WERI-Rb-1 (cell line): ENCODE results near the gene UGT1A8.
"Not testable (repeated sequence)": the region's sequence is repeated elsewhere in the genome, so short reads cannot be mapped to it uniquely, and the experiment has no call there.

Experiments used
- DNase-seq: peaks from one replicate; pipeline ENCODE4 v3.0.0-alpha.2; 2020
- H3K27ac ChIP-seq: fragments of 250-450 bp; sonication (Bioruptor Pico); 2 replicates; pipeline ENCODE4 v1.5.1; 2020; ENCODE audit warnings: mild to moderate bottlenecking, moderate library complexity
- H3K27me3 ChIP-seq: fragments of 250-450 bp; sonication (Bioruptor Pico); 2 replicates; pipeline ENCODE4 v1.5.1; 2021; ENCODE audit warnings: mild to moderate bottlenecking, low read depth, moderate library complexity; ENCODE audit not compliant: insufficient read depth, severe bottlenecking
- H3K36me3 ChIP-seq: fragments of 250-450 bp; sonication (Bioruptor Pico); 2 replicates; pipeline ENCODE4 v1.5.1; 2020; ENCODE audit warnings: mild to moderate bottlenecking, moderate library complexity
- H3K4me3 ChIP-seq: 2 replicates; pipeline ENCODE4 v1.5.1; 2011; ENCODE audit warnings: low read depth, mild to moderate bottlenecking, control low read depth, low read length
- H3K9me3 ChIP-seq: fragments of 250-450 bp; sonication (Bioruptor Pico); 2 replicates; pipeline ENCODE4 v1.5.1; 2021; ENCODE audit warnings: mild to moderate bottlenecking, moderate library complexity; ENCODE audit not compliant: severe bottlenecking
- CTCF ChIP-seq: IDR thresholded peaks from 2 replicates; pipeline ENCODE4 v1.5.1; 2011; ENCODE audit warnings: low read depth, mild to moderate bottlenecking, control low read depth, inconsistent platforms, low read length

UGT1A8 gene

GRCh38 chr2:233603520-233603919 lies 13.9 kb upstream of the UGT1A8 start:
- Histone ChIP-seq H3K4me3 (no peak overlapping the region), H3K9me3 (no peaks in the 10 kb centered on the region), H3K27ac (no peak overlapping the region), H3K36me3 (no peaks in the 10 kb centered on the region), H3K27me3 (no peaks in the 10 kb centered on the region)
- DNase-seq, result no peak
- TF ChIP-seq CTCF, result no peak

- Histone ChIP-seq H3K4me3 (no peak overlapping the region), H3K27me3 (no peaks in the 10 kb centered on the region), H3K9me3 (no peaks in the 10 kb centered on the region), H3K36me3 (no peaks in the 10 kb centered on the region), H3K27ac (no peak overlapping the region)
- DNase-seq, result no peak
- TF ChIP-seq CTCF, result no peak
These were observed 12.6 kb upstream of the UGT1A8 start for GRCh38 chr2:233604826-233605225.

DNA sequence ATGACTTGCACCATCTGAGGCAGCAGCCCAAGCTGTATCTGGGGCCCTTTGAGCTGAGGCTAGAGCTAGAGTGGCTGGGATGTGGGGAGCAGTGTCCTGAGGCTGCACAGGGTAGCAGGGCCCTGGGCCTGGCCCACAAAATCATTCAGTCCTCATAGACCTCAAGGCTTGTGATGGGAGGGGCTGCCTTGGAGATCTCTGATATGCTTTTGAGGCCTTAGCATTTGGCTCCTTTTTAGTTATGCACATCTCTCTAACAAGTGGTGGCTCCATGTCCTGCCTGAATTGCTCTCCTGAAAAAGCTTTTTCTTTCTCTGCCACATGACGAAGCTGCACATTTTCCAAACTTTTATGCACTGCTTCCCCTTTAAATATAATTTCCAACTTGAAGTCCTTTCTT lies 11.8 kb upstream of the UGT1A8 start:
- Histone ChIP-seq H3K27ac (no peak overlapping the region), H3K9me3 (no peaks in the 10 kb centered on the region), H3K4me3 (no peak overlapping the region), H3K36me3 (no peaks in the 10 kb centered on the region), H3K27me3 (no peaks in the 10 kb centered on the region)
- TF ChIP-seq CTCF, result no peak
- no peak for DNase-seq

- H3K9me3 ChIP-seq, result peaks cover 3% of the 10 kb centered on the region
- DNase-seq, result no peak
- H3K36me3 ChIP-seq, result no peaks in the 10 kb centered on the region
- H3K27me3 ChIP-seq, result no peaks in the 10 kb centered on the region
- no peak overlapping the region for H3K27ac ChIP-seq
- no peak for TF ChIP-seq CTCF
- H3K4me3 ChIP-seq, result no peak overlapping the region
These were observed 6.1 kb upstream of the UGT1A8 start for GRCh38 chr2:233611284-233611683.

DNA sequence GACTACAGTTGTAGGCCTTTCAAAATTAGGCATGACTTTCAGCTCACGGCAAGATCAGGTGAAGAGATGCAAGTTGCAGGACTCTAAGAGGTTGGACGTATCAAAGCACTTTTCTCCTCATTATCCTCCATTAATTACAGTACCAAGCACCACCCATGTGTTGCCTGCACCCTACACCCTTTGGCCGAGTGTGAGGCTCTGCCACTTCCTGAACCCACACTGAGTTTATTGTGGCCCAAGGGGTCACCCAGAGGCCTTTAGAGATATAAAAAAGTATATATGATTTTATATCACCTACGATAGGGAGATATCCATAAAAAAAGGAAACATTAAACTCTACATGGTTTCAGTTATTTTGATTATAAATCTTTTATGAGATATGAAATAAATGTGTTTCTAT lies 2.8 kb downstream of the UGT1A8 start:
- no peaks in the 10 kb centered on the region for H3K27me3 ChIP-seq
- peaks cover 5% of the 10 kb centered on the region for H3K9me3 ChIP-seq
- H3K36me3 ChIP-seq, result no peaks in the 10 kb centered on the region
- no peak for TF ChIP-seq CTCF
- DNase-seq, result no peak
- no peak overlapping the region for H3K4me3 ChIP-seq
- no peak overlapping the region for H3K27ac ChIP-seq

- H3K27ac ChIP-seq, DNase-seq, H3K36me3 ChIP-seq, H3K4me3 ChIP-seq, H3K27me3 ChIP-seq, H3K9me3 ChIP-seq: not testable (repeated sequence)
These were observed 4.4 kb downstream of the UGT1A8 start for GRCh38 chr2:233621863-233622262.
